Uterus (tissue), 2 donors: ENCODE results near the gene AARS1.
"Not testable (repeated sequence)": the region's sequence is repeated elsewhere in the genome, so short reads cannot be mapped to it uniquely, and the experiment has no call there.

Experiments
- CTCF ChIP-seq, 4 experiments: fragments of 200-600 bp in 2 of 4; fragments of 450-650 bp in 2 of 4; sonication (generic) in 2 of 4; IDR thresholded peaks; one replicate each; pipeline ENCODE4 v1.5.1; 2016 to 2019; ENCODE audit warnings: antibody characterized with exemption in 4 of 4, mild to moderate bottlenecking in 2 of 4, moderate library complexity in 1 of 4
- POLR2A ChIP-seq, 2 donors: fragments of 450-650 bp; IDR thresholded peaks; one replicate each; pipeline ENCODE4 v1.6.1; 2016; ENCODE audit warnings: antibody characterized with exemption in 2 of 2, mild to moderate bottlenecking in 1 of 2, moderate library complexity in 1 of 2

- not testable (repeated sequence) for TF ChIP-seq CTCF, POLR2A (IDR thresholded peaks at IDR 0.05)
Measured at GRCh38 chr16:70231831-70232230, 57.5 kb downstream of the AARS1 start.
